Common myeloid progenitor, CD34-positive (primary cell): ENCODE data around the gene MACROH2A1.

ENCODE experiments used
- CTCF ChIA-PET: fragments of 350-600 bp; sonication (Branson Sonifier 250); formaldehyde crosslinking; loops from one replicate; lab custom pipeline; 2021; ENCODE audit warnings: antibody characterized with exemption; lab: Charles Lee
- POLR2A ChIA-PET: fragments of 350-600 bp; sonication (Branson Sonifier 250); formaldehyde crosslinking; loops from one replicate; lab custom pipeline; 2021; ENCODE audit warnings: antibody characterized with exemption; lab: Charles Lee
- DNase-seq, 3 donors: peaks; one replicate each; pipeline versions ENCODE4 v3.0.0 to v3.0.0-alpha.2; 2013
- H3K27ac ChIP-seq, 2 experiments: 1 replicate in 1 of 2; 2 replicates in 1 of 2; pipeline ENCODE4 v1.7.0; 2013; ENCODE audit warnings: inconsistent platforms in 2 of 2, low read length in 2 of 2, mild to moderate bottlenecking in 2 of 2, low read depth in 1 of 2, moderate library complexity in 1 of 2; ENCODE audit not compliant: severe bottlenecking in 2 of 2, insufficient read depth in 1 of 2, poor library complexity in 1 of 2
- H3K27me3 ChIP-seq, 5 experiments: replicated peaks in 2 of 5; 1 replicate in 3 of 5; 2 replicates in 2 of 5; pipeline versions ENCODE4 v1.6.1 to v1.7.0; 2013; ENCODE audit warnings: low read length in 4 of 5, mild to moderate bottlenecking in 2 of 5, moderate library complexity in 2 of 5, inconsistent platforms in 1 of 5; ENCODE audit not compliant: insufficient read depth in 5 of 5, control insufficient read depth in 4 of 5
- H3K36me3 ChIP-seq, 4 experiments: 1 replicate in 2 of 4; 2 replicates in 2 of 4; pipeline versions ENCODE4 v1.6.1 to v1.7.0; 2013; ENCODE audit warnings: low read length in 3 of 4, control low read depth in 1 of 4, mild to moderate bottlenecking in 1 of 4; ENCODE audit not compliant: control insufficient read depth in 4 of 4, insufficient read depth in 4 of 4
- H3K4me1 ChIP-seq, 4 experiments: 1 replicate in 3 of 4; 2 replicates in 1 of 4; pipeline versions ENCODE4 v1.6.1 to v1.7.1; 2013; ENCODE audit warnings: low read length in 3 of 4, mild to moderate bottlenecking in 3 of 4, control low read depth in 1 of 4, inconsistent platforms in 1 of 4, moderate library complexity in 1 of 4; ENCODE audit not compliant: control insufficient read depth in 4 of 4, insufficient read depth in 4 of 4; ENCODE audit errors: control extremely low read depth in 1 of 4
- H3K4me3 ChIP-seq, 7 experiments: 1 replicate in 4 of 7; 2 replicates in 3 of 7; pipeline versions ENCODE4 v1.5.1 to v1.7.0; 2013; ENCODE audit warnings: mild to moderate bottlenecking in 7 of 7, low read length in 6 of 7, moderate library complexity in 6 of 7, inconsistent platforms in 2 of 7, low read depth in 2 of 7, control low read depth in 1 of 7; ENCODE audit not compliant: insufficient read depth in 4 of 7, control insufficient read depth in 1 of 7; ENCODE audit errors: extremely low read depth in 1 of 7
- H3K9me3 ChIP-seq, 5 experiments: 1 replicate in 4 of 5; 2 replicates in 1 of 5; pipeline versions ENCODE4 v1.6.1 to v1.7.1; 2013; ENCODE audit warnings: low read length in 4 of 5, mild to moderate bottlenecking in 2 of 5, inconsistent platforms in 1 of 5, low read depth in 1 of 5, moderate library complexity in 1 of 5; ENCODE audit not compliant: control insufficient read depth in 4 of 5, insufficient read depth in 2 of 5; ENCODE audit errors: control extremely low read depth in 1 of 5
- WGBS: methylation state at CpG from one replicate; pipeline ENCODE4 v1.1.5; 2013; ENCODE audit not compliant: insufficient coverage; 5-methylcytosine and 5-hydroxymethylcytosine counted together

MACROH2A1 gene

GRCh38 chr5:135349451-135349850 lies 49.6 kb downstream of the MACROH2A1 start:
- CTCF ChIA-PET: interaction anchor here (0.8 to 3.6 kb wide), 12 partner anchors 8 to 77 kb away, joined by 3 to 12 read pairs (median 5); no protein-coding TSS in a partner anchor
- peaks cover 40 to 96% (median 59%) of the 10 kb centered on the region in 4 experiments for H3K36me3 ChIP-seq
- peaks cover 0 to 63% (median 27%) of the 10 kb centered on the region in 4 experiments for H3K4me1 ChIP-seq
- no peak overlapping the region for H3K4me3 ChIP-seq
- peak overlapping the region in 1 of 2 experiments; percentile 52 for H3K27ac ChIP-seq
- H3K27me3 ChIP-seq: no peaks in the 10 kb centered on the region
- DNase-seq: no peak
- POLR2A ChIA-PET: interaction anchor here (0.6 kb wide), 1 partner anchor 9 kb away, joined by 3 read pairs; no protein-coding TSS in a partner anchor
- 100% methylated on average over 1 of the region's 1 CpG for WGBS
- no peaks in the 10 kb centered on the region for H3K9me3 ChIP-seq

GRCh38 chr5:135348918-135349317 lies 50.1 kb downstream of the MACROH2A1 start:
- Histone ChIP-seq H3K27ac (peak overlapping the region in 1 of 2 experiments; percentile 52), H3K36me3 (peaks cover 45 to 96% (median 62%) of the 10 kb centered on the region in 4 experiments), H3K4me1 (peaks cover 0 to 59% (median 27%) of the 10 kb centered on the region in 4 experiments), H3K27me3 (no peaks in the 10 kb centered on the region), H3K9me3 (no peaks in the 10 kb centered on the region), H3K4me3 (no peak overlapping the region)
- CTCF ChIA-PET: interaction anchor here (0.9 to 3.6 kb wide), 9 partner anchors 8 to 77 kb away, joined by 3 to 12 read pairs (median 6); no protein-coding TSS in a partner anchor
- POLR2A ChIA-PET: no interaction called here
- WGBS: 0% methylated on average over 1 of the region's 1 CpG
- DNase-seq: peak in 1 of 3 donors; percentile 30

GRCh38 chr5:135347392-135347791 lies 51.6 kb downstream of the MACROH2A1 start:
- 93% methylated on average over 3 of the region's 4 CpGs for WGBS
- CTCF ChIA-PET: interaction anchor here (0.8 to 3.5 kb wide), 7 partner anchors 8 to 78 kb away, joined by 3 to 12 read pairs (median 6); no protein-coding TSS in a partner anchor
- no peaks in the 10 kb centered on the region for H3K9me3 ChIP-seq

GRCh38 chr5:135345956-135346731 lies 52.9 kb downstream of the MACROH2A1 start:
- ChIA-PET POLR2A (no interaction called here), CTCF (interaction anchor here (0.9 to 3.5 kb wide), 7 partner anchors 9 to 79 kb away, joined by 3 to 12 read pairs (median 3); no protein-coding TSS in a partner anchor)
- Histone ChIP-seq H3K27ac (no peak overlapping the region), H3K36me3 (peaks cover 50 to 98% (median 70%) of the 10 kb centered on the region in 4 experiments), H3K4me3 (no peak overlapping the region), H3K27me3 (no peaks in the 10 kb centered on the region), H3K9me3 (no peaks in the 10 kb centered on the region), H3K4me1 (peaks cover 0 to 39% (median 22%) of the 10 kb centered on the region in 4 experiments)
- peak in 2 of 3 donors; percentile 51 to 65 for DNase-seq
- WGBS: 33% methylated on average over 2 of the region's 5 CpGs

More at GRCh38 chr5:135347392-135347791, 51.6 kb downstream of the MACROH2A1 start:
- DNase-seq: no peak
- Histone ChIP-seq H3K27ac (no peak overlapping the region), H3K27me3 (no peaks in the 10 kb centered on the region), H3K4me1 (peaks cover 0 to 46% (median 25%) of the 10 kb centered on the region in 4 experiments), H3K4me3 (no peak overlapping the region), H3K36me3 (peaks cover 49 to 96% (median 62%) of the 10 kb centered on the region in 4 experiments)
- POLR2A ChIA-PET: no interaction called here

GRCh38 chr5:135344349-135344748 lies 54.7 kb downstream of the MACROH2A1 start:
- peaks cover 43 to 98% (median 67%) of the 10 kb centered on the region in 4 experiments for H3K36me3 ChIP-seq

GRCh38 chr5:135343413-135343812 lies 55.6 kb downstream of the MACROH2A1 start:
- no peaks in the 10 kb centered on the region for H3K9me3 ChIP-seq
- H3K4me3 ChIP-seq: no peak overlapping the region
- peaks cover 50 to 98% (median 72%) of the 10 kb centered on the region in 4 experiments for H3K36me3 ChIP-seq
- no peak for DNase-seq
- no peaks in the 10 kb centered on the region for H3K27me3 ChIP-seq
- H3K4me1 ChIP-seq: peaks cover 0 to 22% (median 6%) of the 10 kb centered on the region in 4 experiments
- H3K27ac ChIP-seq: no peak overlapping the region
- ChIA-PET POLR2A (no interaction called here), CTCF (interaction anchor here (1.1 to 1.5 kb wide), 4 partner anchors 11 to 46 kb away, joined by 3 to 4 read pairs (median 3); no protein-coding TSS in a partner anchor)
- WGBS: 90% methylated on average over 9 of the region's 10 CpGs

More at GRCh38 chr5:135344349-135344748, 54.7 kb downstream of the MACROH2A1 start:
- Histone ChIP-seq H3K27ac (no peak overlapping the region), H3K27me3 (no peaks in the 10 kb centered on the region), H3K4me1 (peaks cover 0 to 32% (median 14%) of the 10 kb centered on the region in 4 experiments), H3K4me3 (no peak overlapping the region), H3K9me3 (no peaks in the 10 kb centered on the region)
- ChIA-PET CTCF (interaction anchor here (1.0 to 3.5 kb wide), 5 partner anchors 9 to 118 kb away, joined by 3 to 12 read pairs (median 4); no protein-coding TSS in a partner anchor), POLR2A (no interaction called here)
- 96% methylated on average over 2 of the region's 3 CpGs for WGBS
- DNase-seq: no peak
